Karpas-422 (cell line): ENCODE results near the gene GALNS. TPM values are rescaled to one million over a fixed set of nuclear protein-coding genes. Genes with fewer than 3 reads are reported as not detected.

Experiments
- DNase-seq: peaks from one replicate; pipeline ENCODE4 v3.0.0-alpha.2; 2015
- H2AFZ ChIP-seq: fragments of 200-600 bp; sonication (generic); 2 replicates; pipeline ENCODE4 v1.6.1; 2014; ENCODE audit warnings: antibody characterized with exemption, low read length, mixed read lengths
- H3K27ac ChIP-seq: fragments of 200-600 bp; sonication (generic); 2 replicates; pipeline ENCODE4 v1.5.1; 2014; ENCODE audit warnings: mild to moderate bottlenecking, low read length, moderate library complexity
- H3K27me3 ChIP-seq: fragments of 200-600 bp; sonication (generic); 2 replicates; pipeline ENCODE4 v1.6.1; 2014; ENCODE audit warnings: low read length, mixed read lengths
- H3K36me3 ChIP-seq: fragments of 200-600 bp; sonication (generic); 2 replicates; pipeline ENCODE4 v1.6.1; 2014; ENCODE audit warnings: low read length, mixed read lengths; ENCODE audit not compliant: insufficient read depth
- H3K4me1 ChIP-seq: fragments of 200-600 bp; sonication (generic); 2 replicates; pipeline ENCODE4 v1.6.1; 2014; ENCODE audit warnings: mild to moderate bottlenecking, low read length, mixed read lengths
- H3K4me2 ChIP-seq: fragments of 200-600 bp; sonication (generic); 2 replicates; pipeline ENCODE4 v1.6.1; 2014; ENCODE audit warnings: low read length, low read depth, mild to moderate bottlenecking; ENCODE audit not compliant: poor library complexity, severe bottlenecking
- H3K4me3 ChIP-seq: fragments of 200-600 bp; sonication (generic); 2 replicates; pipeline ENCODE4 v1.5.1; 2014; ENCODE audit warnings: mild to moderate bottlenecking, antibody characterized with exemption, low read length, mixed read lengths
- H3K79me2 ChIP-seq: fragments of 200-600 bp; sonication (generic); 2 replicates; pipeline ENCODE4 v1.6.1; 2014; ENCODE audit warnings: mild to moderate bottlenecking, low read length, mixed read lengths
- H3K9ac ChIP-seq: fragments of 200-600 bp; sonication (generic); 2 replicates; pipeline ENCODE4 v1.6.0; 2014; ENCODE audit warnings: low read length
- H3K9me2 ChIP-seq: fragments of 200-600 bp; sonication (generic), shearing (Covaris generic); replicated peaks from 2 replicates; pipeline ENCODE4 v1.6.0; 2014; ENCODE audit warnings: mild to moderate bottlenecking, low read length, moderate library complexity; ENCODE audit not compliant: insufficient read depth
- H3K9me3 ChIP-seq: fragments of 300-700, 200-600 bp; sonication (generic); 2 replicates; pipeline ENCODE4 v1.6.1; 2014; ENCODE audit warnings: low read length, mixed read lengths
- H4K20me1 ChIP-seq: fragments of 200-600 bp; sonication (generic); 2 replicates; pipeline ENCODE4 v1.6.1; 2014; ENCODE audit warnings: mild to moderate bottlenecking, antibody characterized with exemption, low read length, low read depth; ENCODE audit not compliant: insufficient read depth
- total RNA-seq: library from RNA; depleted of rRNA; stranded (reverse); fragments of >200 nt; shearing (Covaris generic); gene quantifications from 2 replicates; pipeline ENCODE4 v1.2.3, GENCODE V29; 2014; ENCODE audit warnings: low replicate concordance

The GALNS gene
- total RNA-seq, 1 experiment from 2014 or later = 26.8 TPM

- H2AFZ ChIP-seq = no peak overlapping the region
- H3K27me3 ChIP-seq = no peaks in the 10 kb centered on the region
- no peaks in the 10 kb centered on the region for H3K36me3 ChIP-seq
- DNase-seq = no peak
- H3K27ac ChIP-seq = no peak overlapping the region
- H3K9me3 ChIP-seq = no peaks in the 10 kb centered on the region
- no peaks in the 10 kb centered on the region for H3K9me2 ChIP-seq
- H4K20me1 ChIP-seq = no peaks in the 10 kb centered on the region
- no peaks in the 10 kb centered on the region for H3K4me1 ChIP-seq
- H3K9ac ChIP-seq = no peak overlapping the region
- H3K4me2 ChIP-seq = no peak overlapping the region
- no peaks in the 10 kb centered on the region for H3K79me2 ChIP-seq
- no peak overlapping the region for H3K4me3 ChIP-seq
Measured at GRCh38 chr16:88835818-88836217, 20.9 kb downstream of the GALNS start.

- H3K27me3 ChIP-seq = no peaks in the 10 kb centered on the region
- H3K9me3 ChIP-seq = no peaks in the 10 kb centered on the region
- no peak overlapping the region for H3K27ac ChIP-seq
- no peaks in the 10 kb centered on the region for H4K20me1 ChIP-seq
- DNase-seq = no peak
- no peak overlapping the region for H3K4me2 ChIP-seq
- no peaks in the 10 kb centered on the region for H3K4me1 ChIP-seq
- H2AFZ ChIP-seq = no peak overlapping the region
- no peaks in the 10 kb centered on the region for H3K9me2 ChIP-seq
- no peak overlapping the region for H3K4me3 ChIP-seq
- H3K79me2 ChIP-seq = no peaks in the 10 kb centered on the region
- no peak overlapping the region for H3K9ac ChIP-seq
- H3K36me3 ChIP-seq = no peaks in the 10 kb centered on the region
Measured at GRCh38 chr16:88835383-88835782, 21.4 kb downstream of the GALNS start.

- H3K9me2 ChIP-seq = no peaks in the 10 kb centered on the region
- no peak overlapping the region for H3K4me3 ChIP-seq
- no peak overlapping the region for H3K4me2 ChIP-seq
- H3K27ac ChIP-seq = no peak overlapping the region
- no peak overlapping the region for H3K9ac ChIP-seq
- H2AFZ ChIP-seq = no peak overlapping the region
- no peaks in the 10 kb centered on the region for H3K79me2 ChIP-seq
- H3K36me3 ChIP-seq = no peaks in the 10 kb centered on the region
- no peak for DNase-seq
- H3K9me3 ChIP-seq = no peaks in the 10 kb centered on the region
- H3K27me3 ChIP-seq = no peaks in the 10 kb centered on the region
- H4K20me1 ChIP-seq = no peaks in the 10 kb centered on the region
- H3K4me1 ChIP-seq = no peaks in the 10 kb centered on the region
Measured at GRCh38 chr16:88834670-88835069, 22.1 kb downstream of the GALNS start.

- DNase-seq = no peak
- Histone ChIP-seq H3K9me2 (no peaks in the 10 kb centered on the region), H3K27ac (no peak overlapping the region), H4K20me1 (no peaks in the 10 kb centered on the region), H3K27me3 (no peaks in the 10 kb centered on the region), H3K4me1 (no peaks in the 10 kb centered on the region), H3K9me3 (no peaks in the 10 kb centered on the region), H2AFZ (no peak overlapping the region), H3K4me3 (no peak overlapping the region), H3K79me2 (no peaks in the 10 kb centered on the region), H3K36me3 (no peaks in the 10 kb centered on the region), H3K4me2 (no peak overlapping the region), H3K9ac (no peak overlapping the region)
Measured at GRCh38 chr16:88833086-88833485, 23.7 kb downstream of the GALNS start.

- no peak overlapping the region for H3K27ac ChIP-seq
- no peak overlapping the region for H3K9ac ChIP-seq
- no peaks in the 10 kb centered on the region for H3K79me2 ChIP-seq
- no peaks in the 10 kb centered on the region for H4K20me1 ChIP-seq
- no peaks in the 10 kb centered on the region for H3K9me3 ChIP-seq
- H3K4me3 ChIP-seq = no peak overlapping the region
- DNase-seq = no peak
- H3K36me3 ChIP-seq = no peaks in the 10 kb centered on the region
- H2AFZ ChIP-seq = no peak overlapping the region
- no peaks in the 10 kb centered on the region for H3K9me2 ChIP-seq
- no peaks in the 10 kb centered on the region for H3K4me1 ChIP-seq
- no peaks in the 10 kb centered on the region for H3K27me3 ChIP-seq
- no peak overlapping the region for H3K4me2 ChIP-seq
Measured at GRCh38 chr16:88831838-88832237, 24.9 kb downstream of the GALNS start.

GRCh38 chr16:88830783-88831182 is 26.0 kb downstream of the GALNS start:
- Histone ChIP-seq H3K79me2 (no peaks in the 10 kb centered on the region), H3K9me2 (no peaks in the 10 kb centered on the region), H3K27me3 (no peaks in the 10 kb centered on the region), H3K36me3 (no peaks in the 10 kb centered on the region), H3K9ac (no peak overlapping the region), H2AFZ (no peak overlapping the region), H3K4me3 (no peak overlapping the region), H3K4me2 (no peak overlapping the region), H3K27ac (no peak overlapping the region), H3K4me1 (no peaks in the 10 kb centered on the region), H3K9me3 (no peaks in the 10 kb centered on the region), H4K20me1 (no peaks in the 10 kb centered on the region)
- DNase-seq = no peak

- Histone ChIP-seq H3K9ac (no peak overlapping the region), H3K79me2 (no peaks in the 10 kb centered on the region), H3K9me3 (no peaks in the 10 kb centered on the region), H3K27ac (no peak overlapping the region), H2AFZ (no peak overlapping the region), H3K9me2 (no peaks in the 10 kb centered on the region), H3K4me1 (no peaks in the 10 kb centered on the region), H4K20me1 (no peaks in the 10 kb centered on the region), H3K4me2 (no peak overlapping the region), H3K4me3 (no peak overlapping the region), H3K36me3 (no peaks in the 10 kb centered on the region), H3K27me3 (no peaks in the 10 kb centered on the region)
- DNase-seq = no peak
Measured at GRCh38 chr16:88830258-88830657, 26.5 kb downstream of the GALNS start.

- H3K9me3 ChIP-seq = no peaks in the 10 kb centered on the region
- no peak overlapping the region for H3K4me3 ChIP-seq
- DNase-seq = no peak
- no peaks in the 10 kb centered on the region for H3K27me3 ChIP-seq
- no peak overlapping the region for H3K9ac ChIP-seq
- no peaks in the 10 kb centered on the region for H3K9me2 ChIP-seq
- H4K20me1 ChIP-seq = no peaks in the 10 kb centered on the region
- no peaks in the 10 kb centered on the region for H3K36me3 ChIP-seq
- no peak overlapping the region for H3K27ac ChIP-seq
- H2AFZ ChIP-seq = no peak overlapping the region
- no peaks in the 10 kb centered on the region for H3K4me1 ChIP-seq
- no peak overlapping the region for H3K4me2 ChIP-seq
- H3K79me2 ChIP-seq = no peaks in the 10 kb centered on the region
Measured at GRCh38 chr16:88828711-88829110, 28.0 kb downstream of the GALNS start.

GRCh38 chr16:88827727-88828126 is 29.0 kb downstream of the GALNS start:
- no peaks in the 10 kb centered on the region for H3K27me3 ChIP-seq
- H2AFZ ChIP-seq = no peak overlapping the region
- H3K27ac ChIP-seq = no peak overlapping the region
- H3K9ac ChIP-seq = no peak overlapping the region
- H3K36me3 ChIP-seq = no peaks in the 10 kb centered on the region
- H3K9me3 ChIP-seq = no peaks in the 10 kb centered on the region
- no peak for DNase-seq
- no peaks in the 10 kb centered on the region for H3K79me2 ChIP-seq
- no peak overlapping the region for H3K4me2 ChIP-seq
- H3K4me1 ChIP-seq = no peaks in the 10 kb centered on the region
- no peaks in the 10 kb centered on the region for H3K9me2 ChIP-seq
- no peak overlapping the region for H3K4me3 ChIP-seq
- no peaks in the 10 kb centered on the region for H4K20me1 ChIP-seq
